OCI-LY3 (cell line): ENCODE data around the gene CYP24A1.

ENCODE experiments used
- H2AFZ ChIP-seq: fragments of 200-600, 300-600 bp; shearing (Covaris generic); 2 replicates; pipeline ENCODE4 v1.6.0; 2014; ENCODE audit warnings: antibody characterized with exemption, low read depth, low read length
- H3K27ac ChIP-seq: fragments of 200-600, 300-600 bp; sonication (generic); 2 replicates; pipeline ENCODE4 v1.5.1; 2014; ENCODE audit warnings: mild to moderate bottlenecking, low read length, moderate library complexity, mixed read lengths
- H3K27me3 ChIP-seq: fragments of 200-600, 300-600 bp; sonication (generic); 2 replicates; pipeline ENCODE4 v1.6.1; 2014; ENCODE audit warnings: low read depth, low read length, mixed read lengths
- H3K36me3 ChIP-seq: fragments of 200-600, 300-600 bp; sonication (generic); replicated peaks from 2 replicates; pipeline ENCODE3; 2014; ENCODE audit warnings: low read depth, low read length, mixed read lengths
- H3K4me1 ChIP-seq: fragments of 300-600, 200-600 bp; sonication (generic); 2 replicates; pipeline ENCODE4 v1.6.1; 2014; ENCODE audit warnings: low read length, mixed read lengths
- H3K4me2 ChIP-seq: fragments of 200-600, 300-600 bp; sonication (generic); 2 replicates; pipeline ENCODE4 v1.6.1; 2014; ENCODE audit warnings: low read length, mixed read lengths
- H3K4me3 ChIP-seq: fragments of 300-600, 200-600 bp; sonication (generic); 2 replicates; pipeline ENCODE4 v1.5.1; 2014; ENCODE audit warnings: antibody characterized with exemption, mild to moderate bottlenecking, low read length, moderate library complexity
- H3K79me2 ChIP-seq: fragments of 300-600, 200-600 bp; shearing (Covaris generic); 2 replicates; pipeline ENCODE4 v1.6.1; 2014; ENCODE audit warnings: mild to moderate bottlenecking, low read length, mixed read lengths
- H3K9ac ChIP-seq: fragments of 300-600, 200-600 bp; shearing (Covaris generic); 2 replicates; pipeline ENCODE4 v1.6.0; 2014; ENCODE audit warnings: mild to moderate bottlenecking, low read length, moderate library complexity
- H3K9me3 ChIP-seq: fragments of 200-600, 300-600 bp; shearing (Covaris generic); 2 replicates; pipeline ENCODE4 v1.6.1; 2014; ENCODE audit warnings: low read length, mixed read lengths; ENCODE audit not compliant: insufficient read depth
- H4K20me1 ChIP-seq: fragments of 200-600, 300-600 bp; sonication (generic); 2 replicates; pipeline ENCODE4 v1.6.1; 2016; ENCODE audit warnings: low read length, mixed read lengths; ENCODE audit not compliant: insufficient read depth
- EZH2phosphoT487 ChIP-seq: fragments of 200-600 bp; shearing (Covaris generic); IDR thresholded peaks from 2 replicates; pipeline ENCODE4 v1.6.1; 2018; ENCODE audit warnings: antibody characterized with exemption, mixed run types, low read depth
- TF ChIP-seq, protein P1 (sequence below): fragments of 200-600, 300-600 bp; sonication (generic); IDR thresholded peaks from 2 replicates; pipeline ENCODE4 v1.5.1; 2014; ENCODE audit warnings: antibody characterized with exemption, low read length, low read depth

CYP24A1 gene

DNA sequence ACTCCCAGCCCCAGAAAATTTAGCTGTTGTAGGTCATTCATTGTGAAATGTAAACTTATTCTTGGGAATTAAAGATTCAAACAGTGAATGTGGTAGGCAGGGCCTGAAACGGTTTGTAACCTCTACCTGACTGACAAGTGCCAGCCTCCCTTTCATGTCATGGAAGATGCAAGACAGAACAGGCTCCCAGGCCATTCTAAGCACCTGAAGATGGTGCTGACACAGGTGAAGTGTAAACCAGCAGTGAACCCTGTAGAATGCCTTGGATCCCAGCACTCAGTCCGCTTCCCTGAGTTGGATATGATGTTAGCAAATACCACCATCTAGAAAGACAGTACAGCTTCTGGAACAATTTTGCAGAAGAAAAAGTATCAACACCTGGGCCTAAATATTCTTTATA lies 19.3 kb downstream of the CYP24A1 start:
- H4K20me1 ChIP-seq, result no peaks in the 10 kb centered on the region
- no peaks in the 10 kb centered on the region for H3K79me2 ChIP-seq
- H3K9ac ChIP-seq, result no peak overlapping the region
- no peaks in the 10 kb centered on the region for H3K9me3 ChIP-seq
- no peaks in the 10 kb centered on the region for H3K4me1 ChIP-seq
- TF ChIP-seq, protein P1, sequence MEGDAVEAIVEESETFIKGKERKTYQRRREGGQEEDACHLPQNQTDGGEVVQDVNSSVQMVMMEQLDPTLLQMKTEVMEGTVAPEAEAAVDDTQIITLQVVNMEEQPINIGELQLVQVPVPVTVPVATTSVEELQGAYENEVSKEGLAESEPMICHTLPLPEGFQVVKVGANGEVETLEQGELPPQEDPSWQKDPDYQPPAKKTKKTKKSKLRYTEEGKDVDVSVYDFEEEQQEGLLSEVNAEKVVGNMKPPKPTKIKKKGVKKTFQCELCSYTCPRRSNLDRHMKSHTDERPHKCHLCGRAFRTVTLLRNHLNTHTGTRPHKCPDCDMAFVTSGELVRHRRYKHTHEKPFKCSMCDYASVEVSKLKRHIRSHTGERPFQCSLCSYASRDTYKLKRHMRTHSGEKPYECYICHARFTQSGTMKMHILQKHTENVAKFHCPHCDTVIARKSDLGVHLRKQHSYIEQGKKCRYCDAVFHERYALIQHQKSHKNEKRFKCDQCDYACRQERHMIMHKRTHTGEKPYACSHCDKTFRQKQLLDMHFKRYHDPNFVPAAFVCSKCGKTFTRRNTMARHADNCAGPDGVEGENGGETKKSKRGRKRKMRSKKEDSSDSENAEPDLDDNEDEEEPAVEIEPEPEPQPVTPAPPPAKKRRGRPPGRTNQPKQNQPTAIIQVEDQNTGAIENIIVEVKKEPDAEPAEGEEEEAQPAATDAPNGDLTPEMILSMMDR, result no peak
- no peak for TF ChIP-seq EZH2phosphoT487
- no peak overlapping the region for H3K4me3 ChIP-seq
- H2AFZ ChIP-seq, result no peak overlapping the region
- peaks cover 18% of the 10 kb centered on the region for H3K27me3 ChIP-seq
- H3K27ac ChIP-seq, result no peak overlapping the region
- no peak overlapping the region for H3K4me2 ChIP-seq
- H3K36me3 ChIP-seq, result no peaks in the 10 kb centered on the region

DNA sequence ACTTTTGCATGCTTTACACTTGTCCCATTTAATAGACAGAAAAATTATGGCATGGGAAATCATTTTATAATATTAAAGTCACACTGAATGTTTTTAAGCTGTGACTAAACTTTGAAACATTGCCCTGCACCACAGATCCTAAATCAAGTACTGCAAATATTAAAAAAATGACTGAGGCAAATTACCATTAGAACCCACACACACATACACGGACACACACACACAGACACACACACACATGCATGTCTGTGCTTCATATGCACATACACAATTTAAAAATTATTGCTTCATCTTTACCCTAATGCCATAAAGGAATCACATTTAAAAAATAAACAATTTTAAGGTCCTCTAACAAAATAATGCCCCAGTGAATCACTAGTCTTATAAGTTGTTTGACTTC lies 19.9 kb downstream of the CYP24A1 start:
- no peaks in the 10 kb centered on the region for H4K20me1 ChIP-seq
- no peak for TF ChIP-seq EZH2phosphoT487
- TF ChIP-seq, protein P1, result no peak
- H3K79me2 ChIP-seq, result no peaks in the 10 kb centered on the region
- no peaks in the 10 kb centered on the region for H3K36me3 ChIP-seq
- H3K27ac ChIP-seq, result no peak overlapping the region
- no peak overlapping the region for H2AFZ ChIP-seq
- H3K27me3 ChIP-seq, result peaks cover 18% of the 10 kb centered on the region
- H3K4me2 ChIP-seq, result no peak overlapping the region
- no peak overlapping the region for H3K4me3 ChIP-seq
- H3K4me1 ChIP-seq, result no peaks in the 10 kb centered on the region
- H3K9ac ChIP-seq, result no peak overlapping the region
- H3K9me3 ChIP-seq, result no peaks in the 10 kb centered on the region

DNA sequence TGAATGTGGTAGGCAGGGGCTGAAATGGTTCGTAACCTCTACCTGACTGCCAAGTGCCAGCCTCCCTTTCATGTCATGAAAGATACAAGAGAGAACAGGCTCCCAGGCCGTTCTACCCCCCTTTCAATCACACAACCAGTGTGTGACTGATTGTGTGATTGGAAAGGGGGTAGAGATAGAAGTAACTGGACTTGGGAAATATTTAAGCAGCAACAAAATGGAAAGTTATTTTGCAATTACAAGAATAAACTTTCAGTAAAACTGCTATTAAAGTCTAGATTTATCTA lies 20.8 kb downstream of the CYP24A1 start:
- Histone ChIP-seq H3K79me2 (no peaks in the 10 kb centered on the region), H3K36me3 (no peaks in the 10 kb centered on the region), H3K27ac (no peak overlapping the region), H3K4me3 (no peak overlapping the region), H3K9me3 (no peaks in the 10 kb centered on the region), H4K20me1 (no peaks in the 10 kb centered on the region), H3K27me3 (peaks cover 15% of the 10 kb centered on the region), H3K9ac (no peak overlapping the region), H3K4me2 (no peak overlapping the region), H3K4me1 (no peaks in the 10 kb centered on the region), H2AFZ (no peak overlapping the region)
- no peak for TF ChIP-seq EZH2phosphoT487
- TF ChIP-seq, protein P1, result no peak

DNA sequence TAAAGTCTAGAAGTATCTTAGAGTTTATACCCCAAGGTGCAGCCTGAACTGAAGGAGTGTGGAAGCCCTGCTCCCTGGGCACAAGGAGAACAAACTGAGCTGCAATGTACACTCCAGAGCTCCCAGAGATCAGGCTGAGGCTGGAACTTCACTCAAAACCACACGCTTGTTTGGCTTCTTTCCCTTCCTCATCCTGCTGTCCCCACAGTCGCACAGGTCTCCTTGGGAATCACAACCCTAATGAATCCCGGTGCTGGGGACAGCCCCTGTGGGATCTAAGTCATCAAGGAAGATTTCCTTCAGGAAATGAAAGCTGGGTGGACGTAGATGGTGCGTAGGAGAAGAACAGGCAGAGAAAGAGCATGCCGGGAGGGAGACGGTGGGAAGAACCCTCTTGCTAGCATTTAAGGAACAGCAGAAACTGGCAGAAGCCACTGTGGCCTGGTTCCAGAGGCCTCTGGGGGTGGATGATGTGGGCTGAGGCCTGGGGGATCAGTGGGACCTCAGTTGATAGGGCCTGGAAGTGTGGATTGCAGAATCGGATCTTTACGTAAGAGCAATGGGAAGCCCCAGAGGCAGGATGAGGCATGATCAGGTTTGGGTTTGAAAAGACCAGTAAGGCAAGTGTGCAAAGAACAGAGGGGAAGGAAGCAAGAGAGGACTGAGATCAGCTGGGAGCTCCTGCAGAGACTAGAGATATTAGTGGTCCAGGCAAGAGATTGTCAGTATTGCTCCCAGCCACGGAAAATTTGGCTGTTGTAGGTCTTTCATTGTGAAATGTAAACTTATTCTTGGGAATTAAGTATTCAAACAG lies 21.4 kb downstream of the CYP24A1 start:
- Histone ChIP-seq H3K4me1 (no peaks in the 10 kb centered on the region), H3K27me3 (0 out of 2 replicates have a peak, but pooled peaks cover 9% of the 10 kb centered on the region), H3K9ac (no peak overlapping the region), H3K79me2 (no peaks in the 10 kb centered on the region), H3K9me3 (no peaks in the 10 kb centered on the region), H3K27ac (no peak overlapping the region), H2AFZ (no peak overlapping the region), H3K36me3 (no peaks in the 10 kb centered on the region), H4K20me1 (no peaks in the 10 kb centered on the region), H3K4me2 (no peak overlapping the region), H3K4me3 (no peak overlapping the region)
- no peak for TF ChIP-seq EZH2phosphoT487
- TF ChIP-seq, protein P1, result no peak
